ENCODE results near the gene NDUFS3. TPM values are rescaled to one million over a fixed set of nuclear protein-coding genes. Genes with fewer than 3 reads are reported as not detected.
"Not testable (repeated sequence)": the region's sequence is repeated elsewhere in the genome, so short reads cannot be mapped to it uniquely, and the experiment has no call there.

NDUFS3 gene
- total RNA-seq, 1 experiment from 2014 or later, result 135 TPM

DNA sequence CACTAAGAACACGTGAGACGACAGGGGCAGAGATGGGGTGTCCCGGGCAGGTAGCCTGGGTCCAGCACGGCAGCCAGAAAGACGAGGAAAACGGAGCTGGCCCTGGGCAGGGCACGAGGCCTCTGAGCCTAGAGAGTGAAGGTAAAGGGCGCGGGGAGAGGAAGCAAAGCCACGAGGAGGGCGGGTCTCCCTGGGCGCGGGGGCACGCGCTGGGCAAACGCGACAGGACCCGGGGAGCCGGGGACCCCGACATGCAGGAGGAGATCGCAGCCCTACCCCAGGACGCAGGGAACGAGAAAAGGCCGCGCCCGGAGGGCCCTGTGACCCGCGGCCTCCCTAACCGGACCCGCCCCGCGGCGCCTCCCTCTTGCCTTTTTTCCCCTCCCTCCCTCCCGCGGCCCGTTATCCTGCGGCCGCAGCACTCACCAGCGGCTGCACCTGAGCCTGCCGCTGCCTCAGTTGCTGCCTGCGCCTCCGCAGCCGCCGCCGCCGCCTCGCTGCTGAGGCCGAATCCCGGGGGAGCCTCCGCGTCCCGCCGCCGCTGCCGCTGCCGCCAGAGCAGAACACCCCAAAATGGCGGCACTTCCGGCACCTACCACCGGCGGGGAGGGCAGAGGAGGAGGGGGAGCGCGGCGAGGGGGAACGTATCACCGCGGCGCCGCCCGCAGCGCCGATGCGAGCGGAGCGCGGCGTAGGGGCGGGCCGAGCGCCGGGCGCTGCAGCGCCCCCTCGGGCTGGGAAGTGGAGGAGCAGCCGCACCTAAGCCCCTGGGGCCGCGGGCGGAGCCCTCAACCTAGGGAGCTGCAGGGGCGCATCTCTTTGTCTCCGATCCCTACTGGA lies 26.1 kb upstream of the NDUFS3 start, which contains the start of gene CELF1:
Gene CELF1 (minus strand): TSS at position 567 of the 840 bp plus-strand sequence. CDS start 53,609 bp downstream, outside the sequence.
- TF ChIP-seq POLR2AphosphoS5 (IDR thresholded peaks at IDR 0.05; ENCODE audit: low read depth, low read length) (peak; percentile 89), TCF7L2 (IDR thresholded peaks at IDR 0.05; ENCODE audit: low read depth, low read length) (no peak), SIN3A (IDR thresholded peaks at IDR 0.05; ENCODE audit: borderline replicate concordance, insufficient read depth, low read depth, low read length) (peak; percentile 41; the same call in 1 of the 2 replicates)
- TF ChIP-seq, protein P1, sequence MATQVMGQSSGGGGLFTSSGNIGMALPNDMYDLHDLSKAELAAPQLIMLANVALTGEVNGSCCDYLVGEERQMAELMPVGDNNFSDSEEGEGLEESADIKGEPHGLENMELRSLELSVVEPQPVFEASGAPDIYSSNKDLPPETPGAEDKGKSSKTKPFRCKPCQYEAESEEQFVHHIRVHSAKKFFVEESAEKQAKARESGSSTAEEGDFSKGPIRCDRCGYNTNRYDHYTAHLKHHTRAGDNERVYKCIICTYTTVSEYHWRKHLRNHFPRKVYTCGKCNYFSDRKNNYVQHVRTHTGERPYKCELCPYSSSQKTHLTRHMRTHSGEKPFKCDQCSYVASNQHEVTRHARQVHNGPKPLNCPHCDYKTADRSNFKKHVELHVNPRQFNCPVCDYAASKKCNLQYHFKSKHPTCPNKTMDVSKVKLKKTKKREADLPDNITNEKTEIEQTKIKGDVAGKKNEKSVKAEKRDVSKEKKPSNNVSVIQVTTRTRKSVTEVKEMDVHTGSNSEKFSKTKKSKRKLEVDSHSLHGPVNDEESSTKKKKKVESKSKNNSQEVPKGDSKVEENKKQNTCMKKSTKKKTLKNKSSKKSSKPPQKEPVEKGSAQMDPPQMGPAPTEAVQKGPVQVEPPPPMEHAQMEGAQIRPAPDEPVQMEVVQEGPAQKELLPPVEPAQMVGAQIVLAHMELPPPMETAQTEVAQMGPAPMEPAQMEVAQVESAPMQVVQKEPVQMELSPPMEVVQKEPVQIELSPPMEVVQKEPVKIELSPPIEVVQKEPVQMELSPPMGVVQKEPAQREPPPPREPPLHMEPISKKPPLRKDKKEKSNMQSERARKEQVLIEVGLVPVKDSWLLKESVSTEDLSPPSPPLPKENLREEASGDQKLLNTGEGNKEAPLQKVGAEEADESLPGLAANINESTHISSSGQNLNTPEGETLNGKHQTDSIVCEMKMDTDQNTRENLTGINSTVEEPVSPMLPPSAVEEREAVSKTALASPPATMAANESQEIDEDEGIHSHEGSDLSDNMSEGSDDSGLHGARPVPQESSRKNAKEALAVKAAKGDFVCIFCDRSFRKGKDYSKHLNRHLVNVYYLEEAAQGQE (IDR thresholded peaks at IDR 0.05; ENCODE audit: insufficient read depth in 1 of 2, low read depth in 2 of 2, low read length in 1 of 2), result peak in 1 of 2 experiments; percentile 43; a peak in 1 of 4 replicates
- TF ChIP-seq, protein P2, sequence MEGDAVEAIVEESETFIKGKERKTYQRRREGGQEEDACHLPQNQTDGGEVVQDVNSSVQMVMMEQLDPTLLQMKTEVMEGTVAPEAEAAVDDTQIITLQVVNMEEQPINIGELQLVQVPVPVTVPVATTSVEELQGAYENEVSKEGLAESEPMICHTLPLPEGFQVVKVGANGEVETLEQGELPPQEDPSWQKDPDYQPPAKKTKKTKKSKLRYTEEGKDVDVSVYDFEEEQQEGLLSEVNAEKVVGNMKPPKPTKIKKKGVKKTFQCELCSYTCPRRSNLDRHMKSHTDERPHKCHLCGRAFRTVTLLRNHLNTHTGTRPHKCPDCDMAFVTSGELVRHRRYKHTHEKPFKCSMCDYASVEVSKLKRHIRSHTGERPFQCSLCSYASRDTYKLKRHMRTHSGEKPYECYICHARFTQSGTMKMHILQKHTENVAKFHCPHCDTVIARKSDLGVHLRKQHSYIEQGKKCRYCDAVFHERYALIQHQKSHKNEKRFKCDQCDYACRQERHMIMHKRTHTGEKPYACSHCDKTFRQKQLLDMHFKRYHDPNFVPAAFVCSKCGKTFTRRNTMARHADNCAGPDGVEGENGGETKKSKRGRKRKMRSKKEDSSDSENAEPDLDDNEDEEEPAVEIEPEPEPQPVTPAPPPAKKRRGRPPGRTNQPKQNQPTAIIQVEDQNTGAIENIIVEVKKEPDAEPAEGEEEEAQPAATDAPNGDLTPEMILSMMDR (IDR thresholded peaks at IDR 0.05), result peak; percentile 99
- Histone ChIP-seq H3K4me1 (ENCODE audit: control insufficient read depth, insufficient read depth, low read length) (peaks cover 19% of the 10 kb centered on the region), H3K27me3 (ENCODE audit: control insufficient read depth, insufficient read depth, low read length) (no peaks in the 10 kb centered on the region), H3K4me3 (ENCODE audit: low read depth in 2 of 2, low read length in 2 of 2) (peak within 1 kb of the TSS; percentile 75 to 97), H3K36me3 (ENCODE audit: control insufficient read depth, insufficient read depth, low read length) (peaks cover 15% of the 10 kb centered on the region), H3K9me3 (ENCODE audit: control insufficient read depth, insufficient read depth, low read depth, low read length) (no peaks in the 10 kb centered on the region), H3K27ac (ENCODE audit: low read length) (peak within 1 kb of the TSS; percentile 98)
- intact Hi-C loops (cut with micrococcal nuclease; ENCODE audit: unreplicated experiment) (no loop called here), in situ Hi-C loops (cut with HindIII; ENCODE audit: low pct_unique_long_range_greater_than_20kb, low sequenced_read_pairs) (no loop called here)
- ChIA-PET POLR2A (interaction anchor here (0.6 to 0.7 kb wide), 2 partner anchors 60 to 72 kb away, joined by 6 to 7 read pairs; no protein-coding TSS in a partner anchor), CTCF (interaction anchor here (0.6 to 0.7 kb wide), 4 partner anchors 31 to 590 kb away, joined by 3 to 8 read pairs (median 3); no protein-coding TSS in a partner anchor)
- peak; percentile 94 for ATAC-seq
- no TSS peak for BruUV-seq (replicated peaks)
- peak; percentile 57 for DNase-seq (ENCODE audit: low read depth, low spot score)

DNA sequence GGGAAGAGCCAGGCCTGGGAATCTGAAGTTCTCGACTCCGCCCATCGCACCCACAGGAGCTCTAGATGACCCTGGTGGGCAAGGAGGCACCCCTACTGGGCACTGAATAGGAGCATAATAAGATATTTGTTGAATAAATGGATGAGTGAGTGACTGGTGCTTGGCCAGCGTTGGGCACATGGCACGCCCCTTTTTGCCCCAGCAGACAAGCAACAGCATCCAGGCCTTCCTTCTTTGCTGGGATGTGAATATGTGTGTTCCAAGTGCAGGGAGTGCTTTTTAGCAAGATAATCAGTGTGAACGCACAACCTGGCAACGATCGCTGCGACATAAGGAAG lies 25.5 kb upstream of the NDUFS3 start:
- intact Hi-C loops (cut with micrococcal nuclease; ENCODE audit: unreplicated experiment), result no loop called here
- ATAC-seq (peak; percentile 70), DNase-seq (ENCODE audit: low read depth, low spot score) (no peak)
- Histone ChIP-seq H3K4me1 (ENCODE audit: control insufficient read depth, insufficient read depth, low read length) (peaks cover 19% of the 10 kb centered on the region), H3K9me3 (ENCODE audit: control insufficient read depth, insufficient read depth, low read depth, low read length) (no peaks in the 10 kb centered on the region), H3K36me3 (ENCODE audit: control insufficient read depth, insufficient read depth, low read length) (peaks cover 15% of the 10 kb centered on the region), H3K27ac (ENCODE audit: low read length) (peak overlapping the region; percentile 90), H3K4me3 (ENCODE audit: low read depth in 2 of 2, low read length in 2 of 2) (peak overlapping the region; percentile 74 to 97), H3K27me3 (ENCODE audit: control insufficient read depth, insufficient read depth, low read length) (no peaks in the 10 kb centered on the region)
- no TSS peak for BruUV-seq (replicated peaks)
- ChIA-PET POLR2A (no interaction called here), CTCF (interaction anchor here (0.6 to 0.7 kb wide), 4 partner anchors 44 to 590 kb away, joined by 3 read pairs; no protein-coding TSS in a partner anchor)
- TF ChIP-seq SIN3A (IDR thresholded peaks at IDR 0.05; ENCODE audit: borderline replicate concordance, insufficient read depth, low read depth, low read length) (no peak), TCF7L2 (IDR thresholded peaks at IDR 0.05; ENCODE audit: low read depth, low read length) (no peak), POLR2AphosphoS5 (IDR thresholded peaks at IDR 0.05; ENCODE audit: low read depth, low read length) (no peak)
- TF ChIP-seq, protein P2 (IDR thresholded peaks at IDR 0.05), result no peak; the same call in 1 of the 2 replicates
- TF ChIP-seq, protein P1 (IDR thresholded peaks at IDR 0.05; ENCODE audit: insufficient read depth in 1 of 2, low read depth in 2 of 2, low read length in 1 of 2), result no peak; a peak in 1 of 4 replicates
- in situ Hi-C loops (cut with HindIII; ENCODE audit: low pct_unique_long_range_greater_than_20kb, low sequenced_read_pairs), result no loop called here

DNA sequence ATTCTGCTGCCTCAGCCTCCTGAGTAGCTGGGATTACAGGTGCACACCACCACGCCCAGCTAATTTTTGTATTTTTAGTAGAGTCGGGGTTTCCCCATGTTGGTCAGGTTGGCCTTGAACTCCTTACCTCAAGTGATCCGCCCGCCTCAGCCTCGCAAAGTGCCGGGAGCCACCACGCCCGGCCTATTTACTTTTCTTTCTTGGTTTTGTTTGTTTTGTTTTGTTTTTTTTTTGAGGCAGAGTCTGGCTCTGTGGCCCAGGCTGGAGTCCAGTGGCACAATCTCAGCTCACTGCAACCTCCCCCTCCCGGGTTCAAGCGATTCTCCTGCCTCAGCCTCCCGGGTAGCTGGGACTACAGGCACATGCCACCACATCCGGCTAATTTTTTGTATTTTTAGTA lies 21.9 kb upstream of the NDUFS3 start:
- in situ Hi-C loops (cut with HindIII; ENCODE audit: low pct_unique_long_range_greater_than_20kb, low sequenced_read_pairs); CTCF ChIA-PET: not testable (repeated sequence)

More for the DNA sequence above, 21.9 kb upstream of the NDUFS3 start:
- ATAC-seq; H3K4me1 ChIP-seq (ENCODE audit: control insufficient read depth, insufficient read depth, low read length); H3K27me3 ChIP-seq (ENCODE audit: control insufficient read depth, insufficient read depth, low read length); H3K9me3 ChIP-seq (ENCODE audit: control insufficient read depth, insufficient read depth, low read depth, low read length); H3K27ac ChIP-seq (ENCODE audit: low read length); POLR2A ChIA-PET; H3K4me3 ChIP-seq (ENCODE audit: low read depth in 2 of 2, low read length in 2 of 2); H3K36me3 ChIP-seq (ENCODE audit: control insufficient read depth, insufficient read depth, low read length); BruUV-seq (replicated peaks); DNase-seq (ENCODE audit: low read depth, low spot score); intact Hi-C loops (cut with micrococcal nuclease; ENCODE audit: unreplicated experiment): not testable (repeated sequence)
